GM18499 (cell line): ENCODE data around the gene KRT86.

Source experiments
- ATAC-seq: cut with Tn5 transposase; IDR thresholded peaks from one replicate; pipeline ENCODE4 v1.9.1; 2021; ENCODE audit warnings: moderate number of reproducible peaks; ENCODE audit not compliant: insufficient read depth, unreplicated experiment

KRT86 gene

DNA sequence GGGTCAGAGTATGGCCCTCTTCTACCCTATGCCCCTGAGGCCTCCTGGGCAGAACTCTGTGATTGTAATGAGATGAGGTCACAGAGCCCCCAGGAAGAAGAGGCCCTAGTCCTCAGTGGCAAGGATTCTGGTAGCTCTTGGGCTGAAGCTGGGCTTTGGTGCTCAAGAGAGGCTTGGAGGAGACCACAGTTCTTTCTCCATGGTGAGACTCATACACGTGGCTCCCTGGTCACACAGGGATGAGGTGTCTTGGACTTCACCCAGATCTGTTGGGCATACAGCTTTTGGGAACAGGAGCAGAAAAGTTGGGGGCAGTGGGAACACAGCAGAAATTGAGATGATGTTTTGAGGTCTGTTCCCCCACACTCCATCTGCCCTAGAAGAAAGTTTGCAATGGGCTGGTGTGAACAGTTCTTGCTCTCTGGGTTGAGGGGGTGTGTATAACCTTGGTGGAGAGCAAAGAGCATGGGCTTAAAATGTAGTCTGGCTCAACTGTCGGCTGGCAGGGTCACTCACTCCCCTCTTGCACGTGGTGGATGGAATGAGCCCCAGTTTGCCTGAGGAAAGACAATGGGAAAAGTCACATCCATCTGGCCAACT is at the start of gene KRT86:
Gene KRT86, plus strand, starts transcription at position 125 of the 600 bp plus-strand sequence. CDS start 27,272 bp downstream, outside the sequence.
- ATAC-seq: no peak

DNA sequence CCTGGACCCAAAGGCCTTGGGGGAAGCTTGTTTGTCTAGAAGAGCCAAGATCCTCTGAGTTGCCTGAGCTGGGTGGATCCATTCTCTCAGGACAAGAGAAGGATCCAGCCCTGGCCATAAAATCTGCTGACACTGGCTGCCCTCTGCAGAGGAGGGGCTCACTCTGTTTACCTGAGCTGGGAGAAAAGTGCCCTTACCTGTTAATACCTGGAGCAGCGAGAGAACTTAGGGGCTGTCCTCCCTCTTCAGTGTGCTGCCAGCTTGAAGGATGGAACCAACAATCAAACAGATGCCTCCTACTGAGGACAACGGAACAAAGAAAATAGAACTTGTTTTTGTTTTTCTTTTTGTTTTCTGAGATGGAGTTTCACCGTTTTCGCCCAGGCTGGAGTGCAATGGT is 48.7 kb upstream of the KRT86 start:
- no peak for ATAC-seq

- no peak for ATAC-seq
Observed at GRCh38 chr12:52226446-52226845, 48.0 kb upstream of the KRT86 start.

GRCh38 chr12:52227606-52228166 is 46.8 kb upstream of the KRT86 start:
- ATAC-seq: no peak

DNA sequence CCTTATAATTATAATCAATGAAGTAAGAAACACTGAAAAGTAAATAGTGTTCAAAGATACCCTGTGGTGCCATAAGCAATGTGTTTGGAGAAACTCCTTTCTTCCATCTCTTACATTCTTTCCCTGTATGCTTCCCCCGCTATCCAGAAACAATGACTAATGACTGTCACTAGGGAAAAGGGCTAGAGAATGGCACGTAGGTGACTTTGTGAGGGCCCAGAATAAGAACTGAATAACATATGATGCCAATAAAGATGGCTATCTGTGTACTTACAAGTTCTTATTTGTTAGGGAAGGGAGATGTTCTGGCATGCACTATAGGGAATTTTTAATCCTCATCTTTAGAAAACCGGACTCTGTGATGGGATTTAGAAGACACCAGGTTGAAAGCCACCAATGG is 46.1 kb upstream of the KRT86 start:
- no peak for ATAC-seq

DNA sequence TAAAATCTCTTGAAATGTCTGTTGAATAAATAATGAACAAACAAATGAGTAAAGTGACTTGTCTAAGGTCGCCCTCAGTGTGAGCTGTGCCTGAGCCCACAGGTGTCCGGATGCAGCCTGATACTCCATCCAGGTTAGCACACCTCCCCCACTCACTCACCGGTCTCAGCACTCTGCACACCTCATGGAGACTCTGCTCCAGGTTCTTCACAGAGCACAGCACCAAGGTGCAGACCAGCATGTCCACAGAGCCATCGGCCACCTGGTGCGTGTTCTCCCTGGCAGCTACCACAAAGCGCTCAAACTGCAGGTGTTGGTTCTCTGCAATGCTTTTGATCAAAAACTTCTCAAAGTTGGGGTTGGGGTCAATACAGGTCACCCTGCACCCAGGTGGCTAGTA is 45.5 kb upstream of the KRT86 start:
- no peak for ATAC-seq

DNA sequence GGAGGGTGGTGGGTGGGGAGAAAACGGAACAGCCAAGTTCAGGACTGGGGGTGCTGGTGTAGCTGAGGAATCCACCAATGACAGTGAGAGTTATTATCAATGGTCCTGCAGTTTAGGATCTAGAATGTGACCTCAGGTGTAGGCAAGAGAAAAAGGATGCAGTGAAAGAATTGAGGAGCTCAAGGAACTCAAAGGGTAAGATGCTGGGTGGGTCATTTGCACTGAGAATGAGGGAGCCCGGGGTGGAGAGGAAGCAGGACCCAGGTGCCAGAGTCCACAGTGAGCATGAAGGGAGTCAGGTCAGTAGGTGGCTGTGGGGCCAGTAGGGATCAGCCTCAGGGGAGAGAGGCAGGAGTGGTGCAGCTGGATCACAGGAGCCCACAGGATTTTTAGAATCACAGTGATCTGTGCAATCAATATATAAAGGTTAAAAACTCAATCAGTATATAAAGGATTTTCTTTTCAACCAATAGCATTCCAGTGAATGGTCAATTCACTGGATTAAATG is 44.6 kb upstream of the KRT86 start:
- no peak for ATAC-seq

GRCh38 chr12:52230364-52231281 is 43.8 kb upstream of the KRT86 start:
- ATAC-seq: no peak

GRCh38 chr12:52231305-52232202 is 42.9 kb upstream of the KRT86 start:
- ATAC-seq: no peak

- no peak for ATAC-seq
Observed at GRCh38 chr12:52232203-52232673, 42.2 kb upstream of the KRT86 start.

GRCh38 chr12:52232674-52233461 is 41.6 kb upstream of the KRT86 start, which contains the start of gene KRT7:
Gene KRT7, plus strand, starts transcription at chr12:52233243. Its CDS starts 54 bp downstream, at chr12:52233297.
- no peak for ATAC-seq

- ATAC-seq: no peak
Observed at GRCh38 chr12:52233462-52234207, 40.8 kb upstream of the KRT86 start.

- no peak for ATAC-seq
Observed at GRCh38 chr12:52234223-52234810, 40.1 kb upstream of the KRT86 start.

- no peak for ATAC-seq
Observed at GRCh38 chr12:52235001-52235764, 39.3 kb upstream of the KRT86 start.

DNA sequence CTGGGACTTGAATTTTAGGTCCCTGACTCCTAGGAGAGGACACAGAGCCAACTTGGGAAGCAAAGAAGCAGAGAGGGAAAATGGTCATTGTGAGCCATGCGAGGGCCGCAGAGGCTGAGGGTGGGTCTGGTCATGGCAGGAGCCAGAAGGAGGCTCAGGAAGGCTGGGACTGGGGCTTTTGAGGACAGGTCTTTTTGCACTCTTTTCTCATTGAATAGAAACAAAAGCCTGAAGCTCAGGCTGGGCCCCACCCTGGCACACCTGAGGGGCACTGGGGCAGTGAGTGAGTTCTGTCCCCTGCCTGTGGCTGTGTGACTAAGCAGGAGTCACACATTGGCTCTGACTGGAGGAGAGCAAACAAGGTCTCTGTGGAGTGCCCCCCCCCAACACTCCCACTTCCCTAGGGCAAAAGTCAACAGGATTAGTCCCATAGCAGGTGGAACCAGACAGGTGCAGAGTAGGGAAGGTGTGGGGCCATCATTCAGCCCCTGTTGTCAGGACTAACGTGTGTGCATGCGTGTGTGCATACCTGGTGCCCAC is 38.6 kb upstream of the KRT86 start:
- no peak for ATAC-seq

DNA sequence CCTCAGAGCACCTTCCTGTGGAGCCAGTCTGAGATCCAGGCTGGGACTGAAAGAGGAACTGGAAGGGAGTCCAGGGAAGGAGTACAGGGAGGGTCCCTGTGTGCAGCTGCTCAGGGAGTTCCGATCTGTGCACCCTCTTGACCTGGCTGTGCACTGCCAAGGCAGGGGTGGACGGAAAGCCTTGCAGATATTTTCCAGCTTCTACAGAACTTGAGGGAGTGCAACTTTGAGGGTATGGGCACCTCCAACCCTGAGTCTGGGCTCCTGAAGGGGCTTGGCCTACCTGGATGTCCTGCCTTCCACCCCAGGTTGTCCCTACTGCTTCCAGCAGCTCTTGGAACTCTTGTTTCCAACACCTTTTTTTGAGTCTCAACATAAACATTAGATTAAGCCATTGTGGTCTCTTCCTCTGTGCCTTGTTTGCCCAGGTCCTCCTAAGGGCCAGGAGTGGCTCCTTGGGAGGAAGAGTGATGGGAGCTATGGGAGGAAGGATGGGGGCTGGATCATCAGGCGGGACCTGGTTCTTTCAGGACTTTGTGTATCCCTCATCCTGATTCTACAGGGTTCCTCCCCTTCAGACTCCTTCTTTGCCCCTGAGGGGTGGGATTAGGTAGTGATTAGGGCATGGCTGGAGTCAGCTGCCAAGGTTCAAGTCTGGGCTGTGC is 37.9 kb upstream of the KRT86 start:
- ATAC-seq: no peak
